Fibroblast of gingiva (primary cell): ENCODE data around the gene ART1.
A peak's percentile ranks its signal among the peaks of the same experiment; 100 is the strongest.
"Not testable (repeated sequence)": the region's sequence is repeated elsewhere in the genome, so short reads cannot be mapped to it uniquely, and the experiment has no call there.

ENCODE experiments used
- DNase-seq: peaks from one replicate; pipeline ENCODE4 v3.0.0-alpha.2; 2011; ENCODE audit warnings: low read depth

Gene ART1

GRCh38 chr11:3632070-3632660 is 12.8 kb upstream of the ART1 start:
- no peak for DNase-seq

- DNase-seq = no peak
Observed at GRCh38 chr11:3635641-3636375, 9.1 kb upstream of the ART1 start.

- no peak for DNase-seq
Observed at GRCh38 chr11:3637201-3637600, 7.7 kb upstream of the ART1 start.

- DNase-seq = no peak
Observed at GRCh38 chr11:3638513-3638912, 6.4 kb upstream of the ART1 start.

- no peak for DNase-seq
Observed at GRCh38 chr11:3639841-3640240, 5.1 kb upstream of the ART1 start.

GRCh38 chr11:3641191-3641590 is 3.7 kb upstream of the ART1 start:
- DNase-seq = no peak

- DNase-seq = no peak
Observed at GRCh38 chr11:3641701-3642070, 3.2 kb upstream of the ART1 start, which contains the start of gene ART5. TSS of gene ART5 (minus strand) at chr11:3641992. CDS start at chr11:3641862, 130 bp downstream.

- peak; percentile 65 for DNase-seq
Observed at GRCh38 chr11:3642071-3642951, 2.6 kb upstream of the ART1 start.

- DNase-seq = not testable (repeated sequence)
Observed at GRCh38 chr11:3643102-3643546, 1.8 kb upstream of the ART1 start.

GRCh38 chr11:3645552-3645951 is 624 bp downstream of the ART1 start:
- DNase-seq = no peak

- DNase-seq = not testable (repeated sequence)
Observed at GRCh38 chr11:3648843-3649242, 3.9 kb downstream of the ART1 start.

GRCh38 chr11:3649374-3649773 is 4.4 kb downstream of the ART1 start:
- DNase-seq = not testable (repeated sequence)

- DNase-seq = not testable (repeated sequence)
Observed at GRCh38 chr11:3652514-3652913, 7.6 kb downstream of the ART1 start.

GRCh38 chr11:3655547-3655946 is 10.6 kb downstream of the ART1 start:
- DNase-seq = no peak

GRCh38 chr11:3657331-3657730 is 12.4 kb downstream of the ART1 start:
- not testable (repeated sequence) for DNase-seq

GRCh38 chr11:3658252-3658651 is 13.3 kb downstream of the ART1 start:
- DNase-seq = no peak

GRCh38 chr11:3659595-3660515 is 14.9 kb downstream of the ART1 start:
- no peak for DNase-seq

GRCh38 chr11:3660960-3661359 is 16.0 kb downstream of the ART1 start:
- DNase-seq = no peak

GRCh38 chr11:3662856-3663255 is 17.9 kb downstream of the ART1 start:
- DNase-seq = no peak

GRCh38 chr11:3664032-3664630 is 19.2 kb downstream of the ART1 start:
- DNase-seq = no peak

- DNase-seq = no peak
Observed at GRCh38 chr11:3665336-3666022, 20.6 kb downstream of the ART1 start.
